GM21737 (cell line): ENCODE data around the gene TCP11L2.
"Not testable (repeated sequence)": the region's sequence is repeated elsewhere in the genome, so short reads cannot be mapped to it uniquely, and the experiment has no call there.

Source experiments
- ATAC-seq: cut with Tn5 transposase; IDR thresholded peaks from one replicate; pipeline ENCODE4 v1.9.1; 2021; ENCODE audit warnings: mild to moderate bottlenecking, moderate library complexity; ENCODE audit not compliant: unreplicated experiment

TCP11L2 gene

DNA sequence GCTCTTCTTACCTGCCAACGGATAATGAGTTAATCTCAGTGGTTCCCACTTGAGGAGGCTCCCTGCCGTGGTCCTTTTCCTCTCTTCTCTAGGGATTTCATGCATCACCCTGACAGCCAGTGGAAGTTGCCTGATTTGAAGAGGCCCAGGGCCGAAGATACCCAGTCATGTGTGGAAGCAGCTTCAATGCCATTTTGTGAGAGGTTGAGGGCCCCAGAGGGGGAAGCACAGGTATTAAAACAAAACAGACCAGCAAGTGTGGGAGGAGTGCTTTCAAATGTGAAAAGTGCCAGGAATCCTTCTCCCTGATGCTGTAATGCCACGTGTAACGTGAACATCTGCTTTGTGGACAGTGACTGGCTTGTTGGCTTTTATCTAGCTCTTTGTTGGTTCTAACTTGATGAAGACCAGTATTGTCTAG, 1.5 kb downstream of the TCP11L2 start:
- ATAC-seq, result no peak

DNA sequence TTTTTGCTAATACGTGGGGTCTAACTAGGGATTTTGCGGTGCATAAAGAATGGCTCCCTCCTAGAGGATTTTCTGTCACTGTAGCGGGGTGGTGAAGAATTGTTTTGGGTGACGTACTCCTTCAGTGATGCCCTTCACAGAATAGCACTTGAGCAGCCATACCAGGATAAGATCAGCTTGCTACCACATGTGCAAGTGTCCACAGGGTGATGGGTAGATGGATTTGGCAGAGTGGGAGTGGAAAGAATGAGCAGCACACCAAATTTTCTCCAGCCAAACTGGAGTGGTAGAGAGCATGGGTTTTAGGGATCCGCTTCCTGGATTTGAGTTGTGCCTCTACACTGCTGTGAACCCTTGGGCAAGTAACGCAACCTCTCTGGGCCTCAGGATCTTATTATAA, 2.3 kb downstream of the TCP11L2 start:
- ATAC-seq, result no peak

DNA sequence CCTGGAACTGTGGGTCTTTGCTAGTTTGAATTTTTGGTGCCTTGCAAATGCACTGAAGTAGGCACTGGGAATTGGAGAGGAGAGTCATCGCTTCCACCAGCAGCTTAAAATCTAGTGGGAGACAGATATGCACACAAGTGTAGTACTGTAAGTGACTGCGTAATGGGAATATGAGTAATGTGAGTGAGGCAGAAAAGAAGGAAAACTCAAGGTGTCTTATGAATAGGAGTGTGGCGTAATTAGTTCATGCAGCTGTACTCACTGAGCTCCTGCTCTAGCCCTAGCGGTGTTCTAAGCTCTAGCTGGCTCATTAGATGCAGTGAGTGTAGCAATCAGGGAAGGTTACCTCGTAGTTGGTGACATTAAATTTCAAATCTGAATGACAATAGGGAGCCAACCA, 2.8 kb downstream of the TCP11L2 start:
- ATAC-seq, result no peak

DNA sequence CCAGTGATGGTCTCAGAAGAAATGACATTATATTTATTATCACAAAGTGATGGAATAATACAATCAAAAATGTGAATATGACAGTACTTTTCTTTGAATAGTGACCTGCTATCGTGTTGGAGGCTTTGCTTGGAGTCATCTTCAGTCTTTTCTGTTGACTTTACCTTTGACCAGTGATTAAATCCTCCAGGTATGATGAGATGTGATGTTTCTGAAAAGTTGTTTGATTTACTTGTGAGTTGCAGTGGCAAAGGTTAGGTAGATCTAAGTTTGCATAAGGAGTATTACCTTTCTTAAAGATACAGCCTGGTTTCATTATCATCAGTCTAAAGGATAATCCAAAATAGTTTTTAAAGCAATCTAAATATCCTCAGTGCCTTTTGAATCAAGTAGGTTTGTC, 4.6 kb downstream of the TCP11L2 start:
- no peak for ATAC-seq

DNA sequence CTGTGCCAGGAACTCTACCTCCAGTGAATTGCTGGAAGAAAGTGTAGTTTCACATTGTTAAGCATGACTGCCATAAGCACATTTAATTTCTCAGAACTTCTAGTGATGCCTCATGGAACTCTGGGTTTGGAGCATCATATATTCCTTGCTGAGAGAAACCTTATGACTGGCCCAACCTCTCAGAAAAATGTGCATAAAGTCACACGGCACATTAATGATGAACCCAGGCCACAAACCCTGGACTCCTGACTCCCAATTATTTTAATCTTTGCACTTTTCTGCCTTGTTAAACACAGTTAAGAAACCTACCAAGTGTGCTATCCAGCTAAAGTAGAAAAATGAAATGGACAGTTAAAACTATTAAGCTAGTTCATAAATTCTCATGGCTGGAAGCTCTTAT, 5.6 kb downstream of the TCP11L2 start:
- no peak for ATAC-seq

DNA sequence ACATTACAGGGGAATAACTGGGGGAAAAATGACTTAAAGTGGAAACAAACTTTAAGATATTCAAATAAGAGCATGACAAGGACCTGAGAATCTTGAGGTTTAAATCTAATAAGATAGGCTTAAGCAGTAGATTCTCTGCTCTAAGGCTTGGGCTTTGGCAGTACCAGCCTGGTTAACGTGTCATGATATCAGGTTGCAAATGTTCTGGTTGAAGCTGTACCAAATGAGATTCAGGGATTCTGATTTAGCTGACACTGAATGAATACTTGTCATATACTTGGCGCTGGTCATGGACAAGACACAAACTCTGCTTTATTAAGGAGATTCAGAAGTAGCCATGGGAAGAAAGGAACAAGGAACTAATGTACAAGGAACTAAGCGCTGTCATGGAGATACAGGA, 6.1 kb downstream of the TCP11L2 start:
- ATAC-seq, result no peak

DNA sequence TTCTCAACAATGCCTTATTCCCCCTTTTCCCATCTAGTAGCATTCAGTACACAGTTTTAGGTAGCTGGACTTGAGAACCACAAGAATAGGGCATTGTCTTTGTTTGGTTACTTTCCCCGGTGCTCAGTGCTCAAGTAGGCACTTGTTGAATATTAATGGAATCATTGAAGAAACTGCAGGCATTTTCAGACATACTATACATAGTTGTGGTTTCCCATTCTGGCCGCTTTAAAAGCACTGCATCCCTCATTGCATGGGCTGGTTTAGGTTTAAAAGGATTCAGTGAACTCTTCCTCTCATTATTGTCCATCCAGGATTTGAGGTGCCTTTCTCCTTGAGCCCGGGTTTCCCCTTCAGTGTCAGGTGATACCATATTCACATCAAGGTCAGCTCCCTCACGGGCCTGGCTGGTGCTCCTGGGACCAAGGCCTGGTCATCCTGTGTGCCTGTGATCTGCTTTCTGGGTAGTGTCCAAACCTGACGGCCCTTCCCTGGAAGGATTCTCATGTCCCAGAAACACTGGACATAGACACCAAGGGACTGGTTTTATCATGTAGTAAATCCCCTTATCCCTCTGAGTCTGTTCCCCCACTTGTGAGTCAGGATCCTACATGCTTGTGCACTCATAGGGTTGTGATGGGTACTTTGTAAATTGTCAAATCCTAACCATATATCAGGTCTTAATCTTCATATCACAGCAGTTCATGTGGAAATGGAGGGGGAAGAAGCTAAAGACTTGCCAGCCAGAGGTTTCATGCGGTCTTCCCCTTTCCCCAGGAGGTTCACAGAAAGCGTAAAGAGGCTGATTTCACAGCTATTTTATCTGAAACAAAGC, 7.4 kb downstream of the TCP11L2 start:
- no peak for ATAC-seq

DNA sequence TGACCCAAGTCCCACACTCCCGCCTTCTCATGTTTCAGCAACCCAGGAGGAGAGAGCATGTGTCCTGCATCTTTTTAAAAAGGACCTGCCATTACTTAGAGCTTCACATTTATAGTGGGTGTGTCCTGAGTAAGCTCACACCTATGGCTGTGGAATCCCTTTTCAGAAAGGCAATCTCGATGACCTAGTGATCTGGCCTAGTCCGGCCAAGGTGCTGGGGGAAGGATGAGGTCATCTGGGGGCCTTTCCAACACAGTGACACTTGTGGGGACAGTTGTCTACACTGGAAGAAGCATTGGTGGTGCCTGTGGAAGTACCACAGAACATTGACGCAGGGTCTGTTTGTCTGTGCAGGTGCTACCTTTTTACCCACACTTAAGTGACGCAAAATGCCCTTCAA, 8.2 kb downstream of the TCP11L2 start:
- ATAC-seq, result no peak

DNA sequence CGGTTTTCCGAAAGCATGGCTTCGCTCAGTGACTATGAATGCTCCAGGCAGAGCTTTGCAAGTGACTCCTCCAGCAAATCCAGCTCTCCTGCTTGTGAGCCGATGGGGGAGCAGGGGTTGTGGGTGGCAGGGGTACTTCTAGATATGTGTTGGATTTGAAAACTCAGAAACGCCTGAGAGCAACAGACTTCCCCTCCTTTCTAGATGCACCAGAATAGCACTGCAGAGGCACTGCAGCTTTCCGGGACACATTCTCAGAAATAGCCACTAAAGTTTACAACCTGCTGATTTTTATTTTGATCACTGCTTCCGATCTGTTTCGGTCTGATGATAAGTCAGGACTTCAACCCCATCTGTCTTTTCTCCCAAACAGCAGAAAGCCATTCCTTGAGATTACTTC, 8.6 kb downstream of the TCP11L2 start:
- no peak for ATAC-seq

DNA sequence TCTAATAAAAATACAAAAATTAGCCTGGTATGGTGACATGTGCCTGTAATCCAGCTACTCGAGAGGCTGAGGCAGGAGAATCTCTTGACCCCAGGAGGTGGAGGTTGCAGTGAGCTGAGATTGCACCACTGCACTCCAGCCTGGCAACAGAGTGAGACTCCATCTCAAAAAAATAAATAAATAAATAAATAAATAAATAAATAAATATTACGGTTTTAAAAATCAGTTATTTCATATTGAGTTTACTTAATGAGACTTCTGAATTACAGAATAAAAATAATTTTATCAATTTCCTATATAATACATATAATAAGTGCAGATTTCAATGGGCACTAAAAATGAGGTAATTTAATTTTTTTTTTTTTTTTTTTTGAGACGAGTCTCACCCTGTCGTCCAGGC, 10.9 kb downstream of the TCP11L2 start:
- ATAC-seq, result not testable (repeated sequence)

DNA sequence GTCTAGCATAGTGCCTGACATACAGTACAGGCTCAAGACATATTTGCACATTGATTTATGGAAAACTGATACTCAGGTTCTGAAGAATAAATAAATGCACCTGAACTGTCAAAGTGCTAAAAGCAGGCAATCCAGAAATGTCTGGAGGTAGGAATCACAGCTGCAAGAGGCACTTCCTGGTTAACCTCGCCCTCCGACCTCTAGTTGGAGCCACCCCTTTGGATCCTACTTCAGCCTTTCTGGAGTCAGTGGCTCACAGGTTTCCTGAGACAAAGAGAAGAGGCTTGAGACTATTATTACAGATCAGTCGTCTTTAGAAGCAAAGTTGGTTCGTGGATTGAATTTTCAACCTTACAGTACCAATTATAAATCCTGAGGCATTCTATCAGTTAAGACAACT, 13.0 kb downstream of the TCP11L2 start:
- no peak for ATAC-seq

DNA sequence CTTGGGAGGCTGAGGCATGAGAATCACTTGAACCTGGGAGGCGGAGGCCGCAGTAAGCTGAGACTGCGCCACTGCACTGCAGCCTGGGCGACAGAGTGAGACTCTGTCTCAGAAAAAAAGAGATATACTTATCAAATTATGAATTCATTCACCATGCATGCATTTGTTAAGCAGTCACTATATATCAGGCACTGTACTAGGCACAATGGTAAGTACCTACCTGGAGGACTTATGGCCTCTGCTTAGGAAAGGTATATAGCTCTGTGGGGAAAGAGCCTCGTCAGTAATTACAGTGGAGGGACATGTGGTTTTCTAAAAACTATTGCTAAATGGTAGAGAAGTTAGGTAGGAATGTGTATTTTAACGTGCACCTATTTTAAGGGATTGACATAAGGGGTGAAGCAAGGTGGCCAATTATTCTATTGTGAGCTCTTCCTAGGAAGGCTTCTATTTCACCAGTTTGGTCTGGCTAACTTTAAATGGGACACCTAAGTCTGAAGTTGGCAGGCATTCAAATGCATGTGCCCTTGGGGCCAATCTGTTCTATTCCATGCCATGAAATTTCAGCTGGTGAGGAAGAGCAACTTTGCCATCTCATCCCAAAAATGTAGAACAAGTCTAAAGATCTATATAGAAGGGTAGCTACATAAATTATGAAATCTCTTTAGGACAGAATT, 15.0 kb downstream of the TCP11L2 start:
- no peak for ATAC-seq

DNA sequence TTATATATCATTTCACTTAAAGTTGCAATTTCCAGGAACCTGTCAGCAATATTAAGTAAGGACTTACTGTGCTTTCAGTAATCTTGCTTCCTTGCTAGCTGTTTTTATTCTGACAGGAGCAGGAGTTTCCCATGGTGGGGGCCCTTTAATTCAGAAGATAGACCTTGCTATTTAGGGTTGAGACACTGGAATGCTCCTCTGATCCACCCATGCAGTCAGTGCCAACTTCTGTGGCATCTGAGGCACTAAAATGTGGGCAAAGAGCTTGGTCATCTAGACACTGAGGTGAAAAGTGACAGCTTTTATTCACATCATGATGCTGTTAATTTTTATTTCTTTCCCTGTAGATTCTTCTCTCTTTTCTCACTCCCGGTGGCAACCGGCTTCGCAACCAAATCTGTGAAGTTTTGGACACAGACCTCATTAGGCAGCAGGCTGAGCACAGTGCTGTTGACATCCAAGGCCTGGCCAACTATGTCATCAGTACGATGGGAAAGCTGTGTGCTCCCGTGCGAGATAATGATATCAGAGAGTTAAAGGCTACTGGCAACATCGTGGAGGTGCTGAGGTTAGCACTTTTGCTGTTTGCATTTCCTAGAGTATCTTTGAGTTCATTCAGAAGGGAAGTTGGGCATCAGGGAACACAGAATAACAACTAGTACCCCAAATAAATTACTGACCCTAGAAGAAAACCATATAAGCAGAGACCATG, 18.8 kb downstream of the TCP11L2 start:
- ATAC-seq, result no peak

DNA sequence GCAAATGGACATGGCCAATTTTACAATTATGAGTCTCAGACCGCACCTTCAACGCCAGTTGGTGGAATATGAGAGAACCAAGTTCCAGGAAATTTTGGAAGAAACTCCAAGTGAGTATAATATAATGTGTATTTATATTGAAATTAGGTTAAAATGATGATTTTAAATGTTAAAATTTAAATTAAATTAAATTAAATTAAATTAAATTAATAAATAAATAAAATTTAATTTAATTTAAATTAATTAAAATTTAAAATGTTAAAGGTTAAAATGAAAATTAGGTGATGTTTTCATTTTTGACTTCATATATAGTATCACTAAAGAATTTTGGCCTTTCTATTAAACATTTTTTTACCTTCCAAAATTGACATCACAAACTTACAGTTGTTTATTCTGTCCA, 21.0 kb downstream of the TCP11L2 start:
- no peak for ATAC-seq

DNA sequence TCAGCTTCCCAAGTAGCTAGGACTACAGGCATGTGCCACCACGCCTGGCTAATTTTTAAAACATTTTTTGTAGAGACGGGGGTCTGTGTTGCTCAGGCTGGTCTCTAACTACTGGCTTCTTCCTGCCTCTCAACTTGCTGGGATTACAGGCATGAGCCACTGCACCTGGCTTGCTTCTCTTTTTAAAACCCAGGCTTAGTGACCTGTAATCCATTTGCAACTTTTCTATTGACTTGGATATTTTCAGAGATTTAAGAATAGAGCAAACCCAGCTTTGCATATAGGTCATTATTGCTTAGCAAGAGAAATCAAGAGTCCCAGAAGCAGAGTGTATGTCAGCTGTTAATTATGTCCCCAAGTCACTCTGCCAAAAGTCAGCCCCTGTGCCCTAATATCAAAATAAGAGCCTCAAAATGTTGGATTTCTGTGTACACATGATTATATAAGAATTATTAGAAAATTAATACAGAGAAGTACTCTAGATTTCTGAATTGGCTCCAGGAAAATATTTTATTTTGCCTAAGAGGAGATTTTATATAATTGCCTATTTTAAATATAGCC, 24.9 kb downstream of the TCP11L2 start:
- ATAC-seq, result no peak

DNA sequence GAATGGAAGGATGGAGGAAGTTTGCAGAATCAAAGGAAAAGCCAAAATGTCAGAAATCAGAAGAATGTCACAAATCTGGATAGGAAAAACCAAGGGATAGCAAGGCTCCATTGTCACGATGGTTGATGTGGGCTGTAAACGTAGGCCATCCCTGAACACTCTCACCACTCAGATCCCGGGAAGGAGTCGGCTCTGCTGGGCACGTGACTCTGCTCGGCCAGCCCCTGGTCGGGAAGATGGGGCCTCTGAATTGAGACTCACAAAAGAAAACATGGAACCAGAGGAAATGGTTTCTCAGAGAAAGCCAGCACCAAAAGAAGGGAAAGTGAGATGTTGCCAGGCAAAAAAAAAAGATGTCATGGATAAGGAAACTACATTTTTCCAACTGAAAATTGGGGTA, 26.2 kb downstream of the TCP11L2 start:
- no peak for ATAC-seq

DNA sequence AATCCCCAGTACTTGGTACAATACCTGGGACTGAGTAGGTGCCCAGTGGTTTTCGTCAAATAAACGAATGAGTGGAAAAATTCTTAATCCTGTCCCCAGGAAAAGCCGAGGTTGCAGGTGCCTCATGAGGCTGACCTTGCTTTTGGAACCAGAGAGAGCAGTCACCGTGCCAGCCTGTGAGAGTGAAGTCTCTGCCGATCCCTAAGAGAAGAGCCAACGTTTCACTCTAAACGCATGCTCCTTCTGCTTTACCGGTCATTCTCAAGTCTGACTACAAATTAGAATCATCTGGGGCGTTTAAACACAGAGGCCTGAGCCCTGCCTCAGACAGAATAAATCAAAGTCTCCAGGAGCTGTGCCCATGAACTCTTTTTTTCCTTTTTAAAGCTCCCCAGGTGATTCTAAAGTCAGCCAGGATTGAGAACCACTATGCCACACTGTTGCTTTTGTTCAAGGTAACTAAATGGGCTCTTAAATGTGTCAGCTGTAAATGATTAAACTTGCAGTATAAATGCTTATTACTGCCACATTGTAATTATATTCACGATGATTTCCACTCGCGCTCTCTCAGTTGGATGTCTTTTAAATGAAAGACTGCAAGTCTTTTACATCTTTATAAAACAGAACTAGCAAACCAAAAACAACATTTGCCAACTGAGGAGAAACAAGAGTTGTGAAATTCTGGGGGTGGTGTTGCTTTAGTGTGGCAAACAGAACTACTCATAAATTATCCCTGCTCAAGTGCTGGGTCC, 26.9 kb downstream of the TCP11L2 start:
- ATAC-seq, result no peak

DNA sequence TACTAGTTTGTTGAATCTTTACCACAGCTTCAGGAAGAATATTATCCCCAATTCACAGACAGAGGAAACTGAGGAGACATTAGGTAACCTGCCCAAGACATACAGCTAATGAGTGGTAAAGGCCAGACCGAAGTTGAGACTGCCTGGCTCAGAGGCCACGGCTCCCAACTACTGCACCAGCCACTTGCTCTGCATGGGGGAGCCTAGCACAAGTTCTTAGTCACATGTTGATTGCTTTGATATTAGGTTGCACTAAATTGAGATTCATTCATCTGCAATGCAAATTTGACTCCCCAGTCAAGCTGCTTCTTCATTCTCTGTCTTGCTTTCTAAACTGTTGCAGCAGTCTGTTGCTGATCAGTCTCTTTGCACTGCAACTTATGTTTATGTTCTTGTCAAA, 29.1 kb downstream of the TCP11L2 start:
- no peak for ATAC-seq

DNA sequence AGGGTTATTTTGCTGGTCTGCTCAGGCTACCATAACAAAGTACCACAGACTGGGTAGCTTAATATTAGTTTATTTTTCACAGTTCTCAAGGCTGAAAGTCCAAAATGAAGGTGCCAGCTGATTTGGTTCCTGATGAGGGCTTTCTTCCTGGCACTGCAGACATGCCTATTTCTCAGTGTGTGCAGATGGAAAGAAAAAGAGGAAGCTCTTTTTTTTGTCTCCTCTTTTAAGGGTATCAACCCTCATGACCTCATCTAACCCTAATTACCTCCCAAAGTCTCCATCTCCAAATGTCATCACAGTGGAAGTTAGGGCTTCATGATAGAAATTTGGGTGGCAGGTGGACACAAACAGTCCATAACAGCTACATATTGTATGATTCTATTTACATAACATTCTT, 30.0 kb downstream of the TCP11L2 start:
- no peak for ATAC-seq

DNA sequence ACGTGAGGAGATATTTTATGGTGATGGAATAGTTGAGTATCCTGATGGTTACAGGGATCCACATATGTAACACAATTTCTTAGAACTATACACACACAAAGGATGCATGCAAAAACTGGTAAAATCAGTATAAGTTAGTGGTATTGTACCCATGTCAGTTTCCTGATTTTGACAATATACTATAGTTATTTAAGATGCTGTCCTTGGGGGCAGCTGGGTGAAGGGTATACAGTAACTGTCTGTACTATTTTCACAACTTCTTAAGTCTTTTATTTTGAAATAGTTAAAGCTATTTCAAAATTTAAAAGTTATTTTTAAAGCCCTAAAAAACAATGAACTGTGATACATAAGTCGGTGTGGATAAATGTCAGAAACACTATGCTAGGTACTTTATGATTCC, 30.5 kb downstream of the TCP11L2 start:
- no peak for ATAC-seq

DNA sequence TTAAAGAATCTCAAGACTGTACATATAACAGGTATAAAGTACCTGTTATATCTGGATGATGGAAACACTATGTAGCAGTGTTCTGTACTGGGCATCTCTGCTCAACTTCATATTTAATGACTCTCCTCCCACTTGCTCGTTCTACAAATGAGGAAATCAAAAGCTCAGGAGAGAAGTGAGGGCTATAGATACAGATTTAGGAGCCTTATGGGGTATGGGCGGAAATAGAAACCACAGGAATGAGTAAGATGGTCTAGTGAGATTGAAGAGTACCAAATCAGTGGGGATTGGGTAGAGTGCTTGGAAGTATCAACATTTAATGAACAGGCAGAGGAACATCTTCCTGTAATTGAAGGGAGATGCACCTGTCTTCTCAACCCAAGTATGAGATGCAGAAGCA, 31.2 kb downstream of the TCP11L2 start:
- no peak for ATAC-seq
